Suppressor macrophage treated with lipopolysaccharide for 1 hour (primary cell): ENCODE results near the gene RAB7A.
A peak's percentile ranks its signal among the peaks of the same experiment; 100 is the strongest.
"Not testable (repeated sequence)": the region's sequence is repeated elsewhere in the genome, so short reads cannot be mapped to it uniquely, and the experiment has no call there.

Source experiments
- DNase-seq, 3 donors: peaks; one replicate each; pipeline ENCODE4 v3.0.0-alpha.2; 2020 to 2022

RAB7A gene

GRCh38 chr3:128712848-128713247, 13.1 kb upstream of the RAB7A start:
- no peak for DNase-seq

GRCh38 chr3:128714887-128715491, 11.0 kb upstream of the RAB7A start:
- peak; percentile 79 to 81 (median 79) for DNase-seq

- peak; percentile 74 to 85 (median 81) for DNase-seq
These were observed 7.1 kb upstream of the RAB7A start for GRCh38 chr3:128718892-128719291.

GRCh38 chr3:128720891-128721290, 5.1 kb upstream of the RAB7A start:
- no peak for DNase-seq

- DNase-seq: no peak
These were observed 2.5 kb upstream of the RAB7A start for GRCh38 chr3:128723477-128723876.

GRCh38 chr3:128725547-128726022, 398 bp upstream of the RAB7A start:
- DNase-seq: peak in 1 of 3 donors; percentile 42

- DNase-seq: no peak
These were observed 1.1 kb downstream of the RAB7A start for GRCh38 chr3:128727059-128727458.

- peak in 2 of 3 donors; percentile 31 to 52 for DNase-seq
These were observed 1.5 kb downstream of the RAB7A start for GRCh38 chr3:128727485-128727884.

- no peak for DNase-seq
These were observed 2.0 kb downstream of the RAB7A start for GRCh38 chr3:128727996-128728395.

GRCh38 chr3:128728521-128728920, 2.5 kb downstream of the RAB7A start:
- not testable (repeated sequence) for DNase-seq

- peak; percentile 13 to 54 (median 33) for DNase-seq
These were observed 4.5 kb downstream of the RAB7A start for GRCh38 chr3:128730471-128730870.

GRCh38 chr3:128734523-128735189, 8.7 kb downstream of the RAB7A start:
- DNase-seq: no peak

GRCh38 chr3:128735287-128735686, 9.3 kb downstream of the RAB7A start:
- DNase-seq: no peak

GRCh38 chr3:128735884-128736283, 9.9 kb downstream of the RAB7A start:
- DNase-seq: no peak

GRCh38 chr3:128736601-128737000, 10.6 kb downstream of the RAB7A start:
- DNase-seq: peak; percentile 41 to 69 (median 66)

- no peak for DNase-seq
These were observed 14.6 kb downstream of the RAB7A start for GRCh38 chr3:128740621-128741020.

GRCh38 chr3:128742821-128743594, 17.0 kb downstream of the RAB7A start:
- DNase-seq: no peak

GRCh38 chr3:128745742-128746141, 19.8 kb downstream of the RAB7A start:
- peak in 1 of 3 donors; percentile 29 for DNase-seq

- DNase-seq: no peak
These were observed 20.9 kb downstream of the RAB7A start for GRCh38 chr3:128746881-128747280.

- peak; percentile 42 to 70 (median 63) for DNase-seq
These were observed 22.6 kb downstream of the RAB7A start for GRCh38 chr3:128748557-128748956.

GRCh38 chr3:128749035-128749434, 23.1 kb downstream of the RAB7A start:
- DNase-seq: no peak

- DNase-seq: not testable (repeated sequence)
These were observed 23.6 kb downstream of the RAB7A start for GRCh38 chr3:128749561-128749960.

GRCh38 chr3:128753715-128754114, 27.7 kb downstream of the RAB7A start:
- no peak for DNase-seq

GRCh38 chr3:128760042-128760441, 34.1 kb downstream of the RAB7A start:
- no peak for DNase-seq
